Measurements from ENCODE around the gene PSMC3IP.
"Not testable (repeated sequence)": the region's sequence is repeated elsewhere in the genome, so short reads cannot be mapped to it uniquely, and the experiment has no call there.

The PSMC3IP gene, protein sequence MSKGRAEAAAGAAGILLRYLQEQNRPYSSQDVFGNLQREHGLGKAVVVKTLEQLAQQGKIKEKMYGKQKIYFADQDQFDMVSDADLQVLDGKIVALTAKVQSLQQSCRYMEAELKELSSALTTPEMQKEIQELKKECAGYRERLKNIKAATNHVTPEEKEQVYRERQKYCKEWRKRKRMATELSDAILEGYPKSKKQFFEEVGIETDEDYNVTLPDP

DNA sequence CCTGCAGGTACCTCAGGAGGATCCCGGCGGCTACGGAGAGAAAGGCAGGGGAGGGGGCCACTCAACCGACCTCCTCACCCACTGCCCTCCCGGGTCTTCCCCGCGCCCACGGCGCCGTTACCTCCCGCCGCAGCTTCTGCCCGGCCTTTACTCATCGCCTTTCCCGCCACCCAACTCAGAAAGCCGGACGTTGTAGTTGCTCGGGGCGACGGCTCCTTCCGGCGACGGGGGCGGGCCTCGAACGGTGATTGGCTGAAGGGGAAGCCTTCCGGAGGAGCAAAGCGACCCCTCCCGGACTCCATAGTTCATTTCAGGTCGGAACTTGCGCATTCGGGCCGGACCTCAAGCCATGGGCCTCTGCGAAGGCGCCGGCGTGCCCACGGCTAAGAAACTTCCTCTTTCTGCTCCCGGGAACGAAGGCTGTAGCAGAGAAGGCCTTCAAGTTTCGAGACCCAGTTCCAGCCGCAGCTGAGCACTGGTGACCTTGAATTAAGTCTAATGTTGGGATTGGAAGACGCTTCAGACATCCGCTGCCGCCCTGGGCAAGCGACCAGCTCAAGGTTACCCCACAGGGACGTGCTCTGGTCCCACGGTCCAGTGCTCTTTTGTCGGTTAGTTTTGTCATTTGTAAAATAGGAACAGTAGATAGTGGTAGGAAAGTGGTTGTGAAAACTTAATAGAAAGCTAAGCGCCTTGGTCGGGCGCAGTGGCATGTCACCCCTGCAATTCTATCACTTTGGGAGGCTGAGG lies at the start of gene PSMC3IP:
Gene PSMC3IP, minus strand, starts transcription at position 198 of the 750 bp plus-strand sequence. Its CDS starts 43 bp downstream, at position 155.
- peak; percentile 80 to 93 (median 90) for DNase-seq (ENCODE audit: low read depth in 4 of 4, low spot score in 1 of 4)

DNA sequence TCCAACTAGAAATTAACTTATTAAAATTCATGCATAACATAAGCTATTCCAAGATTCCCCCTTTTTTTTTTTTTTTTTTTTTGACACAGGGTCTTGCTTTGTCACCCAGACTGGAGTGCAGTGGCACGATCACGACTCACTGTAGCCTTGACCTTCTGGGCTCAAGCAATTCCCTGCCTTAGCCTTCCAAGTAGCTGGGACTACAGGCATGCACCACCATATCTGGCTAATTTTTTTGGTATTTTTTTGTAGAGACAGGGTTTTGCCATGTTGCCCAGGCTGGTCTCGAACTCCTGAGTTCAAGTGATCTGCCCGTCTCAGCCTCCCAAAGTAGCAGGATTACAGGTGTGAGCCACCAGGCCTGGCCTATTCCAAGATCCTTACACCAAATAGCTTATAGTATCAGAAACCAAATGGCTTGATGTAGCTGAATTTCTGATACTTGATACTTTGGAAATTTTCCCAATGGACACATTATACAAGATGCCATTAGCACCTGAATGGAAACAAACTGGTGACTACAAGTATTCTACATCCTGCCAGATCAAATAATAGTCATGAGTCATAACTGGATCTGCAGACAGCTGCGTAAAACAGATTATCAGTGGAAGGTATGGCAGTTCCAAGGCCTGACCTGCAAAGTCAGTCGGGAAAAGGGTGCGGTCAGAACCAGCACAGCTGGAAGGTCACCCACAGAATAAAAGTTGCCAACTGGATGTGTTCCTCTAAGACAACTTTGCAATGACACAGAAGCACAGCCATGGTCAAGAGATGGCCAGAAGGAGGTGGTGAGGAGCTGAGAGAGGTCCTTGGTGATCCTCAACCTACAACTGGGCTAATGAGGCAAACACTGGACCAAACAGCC lies 46.4 kb upstream of the PSMC3IP start:
- DNase-seq (ENCODE audit: low read depth in 4 of 4, low spot score in 1 of 4): no peak

DNA sequence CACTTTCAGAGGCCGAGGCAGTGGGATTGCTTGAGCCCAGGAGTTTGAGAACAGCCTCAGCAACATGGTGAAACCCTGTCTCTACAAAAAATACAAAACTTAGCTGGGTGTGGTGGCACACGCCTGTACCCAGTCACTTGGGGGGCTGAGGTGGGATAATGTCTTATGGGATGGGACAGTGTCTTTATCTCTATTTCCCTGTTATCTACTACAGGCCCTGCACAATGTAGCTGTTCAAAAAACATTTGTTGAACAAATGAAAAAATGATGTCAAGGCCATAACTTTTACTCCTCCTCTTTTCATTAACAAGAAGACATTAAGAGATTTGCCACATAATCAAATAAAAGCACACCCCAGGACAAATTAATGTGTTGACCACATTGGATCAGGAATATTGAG lies 45.7 kb upstream of the PSMC3IP start:
- no peak for DNase-seq (ENCODE audit: low read depth in 4 of 4, low spot score in 1 of 4)

DNA sequence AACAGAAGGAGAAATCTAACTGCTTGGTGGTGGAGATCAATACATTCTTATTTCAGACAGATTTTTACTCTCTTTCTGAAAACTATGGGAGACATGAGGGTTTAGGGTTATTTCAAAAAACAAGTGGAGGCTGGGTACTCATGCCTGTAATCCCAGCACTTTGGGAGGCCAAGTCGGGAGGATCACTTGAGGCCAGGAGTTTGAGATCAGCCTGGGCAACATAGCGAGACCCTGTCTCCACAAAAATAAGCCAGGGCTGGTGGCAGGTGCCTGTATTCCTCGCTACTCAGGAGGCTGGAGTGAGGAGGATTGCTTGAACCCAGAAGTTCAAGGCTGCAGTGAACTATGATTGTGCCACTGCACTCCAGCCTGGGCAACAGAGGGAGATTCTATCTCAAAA lies 44.5 kb upstream of the PSMC3IP start:
- not testable (repeated sequence) for DNase-seq (ENCODE audit: low read depth in 4 of 4, low spot score in 1 of 4)

DNA sequence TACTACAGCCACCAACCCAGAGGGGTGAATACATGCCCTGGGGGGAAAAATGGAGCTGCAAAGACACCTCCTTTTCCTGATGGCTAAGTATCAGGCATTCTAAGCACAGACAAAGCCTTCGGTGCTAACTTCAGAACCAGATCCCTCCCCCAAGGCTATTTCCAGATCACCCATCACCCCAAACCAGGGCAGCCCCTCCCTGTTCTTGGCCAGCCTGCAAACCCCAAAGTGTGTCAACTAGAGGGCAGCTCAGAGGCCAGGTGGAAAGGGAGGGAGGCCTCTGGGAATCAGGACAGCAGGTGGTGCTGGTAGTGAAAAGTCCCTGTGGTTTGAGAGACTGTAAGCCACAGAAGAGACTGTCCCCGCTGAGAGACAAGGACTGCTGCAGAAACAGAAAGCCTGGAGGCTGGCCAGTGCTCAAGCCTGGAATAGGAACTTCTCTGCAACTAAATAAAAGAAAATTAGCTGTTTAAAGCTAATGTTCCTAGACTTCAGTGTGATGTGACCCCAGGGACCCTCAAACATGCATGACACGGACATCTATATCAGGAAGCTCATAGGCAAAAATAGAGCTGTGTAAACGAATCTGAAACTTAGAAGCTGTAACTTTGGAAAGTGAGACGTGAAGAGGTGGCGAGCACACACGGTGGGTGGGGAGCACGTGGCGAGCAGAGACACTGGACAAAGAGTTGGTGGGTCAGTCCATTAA lies 41.1 kb upstream of the PSMC3IP start:
- no peak for DNase-seq (ENCODE audit: low read depth in 4 of 4, low spot score in 1 of 4)

- DNase-seq (ENCODE audit: low read depth in 4 of 4, low spot score in 1 of 4): no peak
Measured at GRCh38 chr17:42617956-42618431, 40.5 kb upstream of the PSMC3IP start.

- no peak for DNase-seq (ENCODE audit: low read depth in 4 of 4, low spot score in 1 of 4)
Measured at GRCh38 chr17:42613699-42614295, 36.3 kb upstream of the PSMC3IP start.

GRCh38 chr17:42612013-42612412 lies 34.5 kb upstream of the PSMC3IP start:
- no peak for DNase-seq (ENCODE audit: low read depth in 4 of 4, low spot score in 1 of 4)

DNA sequence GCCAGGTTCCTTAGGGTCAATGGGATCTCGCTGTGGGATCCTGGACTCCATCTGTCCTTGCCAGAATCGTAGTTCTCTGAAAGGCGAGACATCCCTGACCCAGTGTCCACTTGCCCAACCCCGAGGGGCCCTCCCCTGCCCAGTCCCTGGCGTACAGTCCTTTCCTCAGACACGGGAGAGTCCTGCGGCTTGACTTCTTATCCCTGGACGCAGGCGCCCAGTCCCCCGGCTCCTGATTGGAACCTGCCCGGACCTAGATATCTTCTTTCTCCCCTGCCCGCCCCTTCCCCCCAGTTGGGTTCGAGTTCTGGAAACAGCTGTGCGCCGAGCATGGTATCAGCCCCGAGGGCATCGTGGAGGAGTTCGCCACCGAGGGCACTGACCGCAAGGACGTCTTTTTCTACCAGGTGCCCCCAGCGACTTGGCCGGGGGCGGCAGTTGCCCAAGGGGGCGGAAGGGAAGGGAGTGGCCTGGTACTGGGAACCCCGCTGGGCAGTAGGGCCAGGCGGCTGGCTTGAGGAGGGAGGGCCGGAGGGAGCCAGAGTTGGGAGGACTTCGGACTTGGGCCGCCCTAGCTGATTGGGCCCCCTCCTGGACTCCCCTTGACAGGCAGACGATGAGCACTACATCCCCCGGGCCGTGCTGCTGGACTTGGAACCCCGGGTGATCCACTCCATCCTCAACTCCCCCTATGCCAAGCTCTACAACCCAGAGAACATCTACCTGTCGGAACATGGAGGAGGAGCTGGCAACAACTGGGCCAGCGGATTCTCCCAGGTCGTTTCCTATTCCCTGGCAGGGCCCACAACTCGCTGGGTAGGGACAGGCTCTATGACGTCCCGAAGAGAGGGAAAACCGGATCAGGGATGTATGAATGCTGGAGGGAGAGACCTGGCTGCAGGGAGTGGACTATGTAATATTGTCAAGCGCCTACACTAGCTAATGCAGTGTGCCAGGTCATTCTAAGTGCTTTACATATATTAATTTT lies 32.6 kb upstream of the PSMC3IP start:
- peak in 2 of 4 experiments; percentile 8 to 10 for DNase-seq (ENCODE audit: low read depth in 4 of 4, low spot score in 1 of 4)

- peak; percentile 94 to 99 (median 98) for DNase-seq (ENCODE audit: low read depth in 4 of 4, low spot score in 1 of 4)
Measured at GRCh38 chr17:42609182-42609813, 31.8 kb upstream of the PSMC3IP start, which contains the start of the genes RETREG3 and TUBG1. TSS of gene RETREG3 (minus strand) at chr17:42609374. CDS start at chr17:42609324, 50 bp downstream. TSS of gene TUBG1 (plus strand) at chr17:42609683. CDS start at chr17:42609738, 55 bp downstream.

DNA sequence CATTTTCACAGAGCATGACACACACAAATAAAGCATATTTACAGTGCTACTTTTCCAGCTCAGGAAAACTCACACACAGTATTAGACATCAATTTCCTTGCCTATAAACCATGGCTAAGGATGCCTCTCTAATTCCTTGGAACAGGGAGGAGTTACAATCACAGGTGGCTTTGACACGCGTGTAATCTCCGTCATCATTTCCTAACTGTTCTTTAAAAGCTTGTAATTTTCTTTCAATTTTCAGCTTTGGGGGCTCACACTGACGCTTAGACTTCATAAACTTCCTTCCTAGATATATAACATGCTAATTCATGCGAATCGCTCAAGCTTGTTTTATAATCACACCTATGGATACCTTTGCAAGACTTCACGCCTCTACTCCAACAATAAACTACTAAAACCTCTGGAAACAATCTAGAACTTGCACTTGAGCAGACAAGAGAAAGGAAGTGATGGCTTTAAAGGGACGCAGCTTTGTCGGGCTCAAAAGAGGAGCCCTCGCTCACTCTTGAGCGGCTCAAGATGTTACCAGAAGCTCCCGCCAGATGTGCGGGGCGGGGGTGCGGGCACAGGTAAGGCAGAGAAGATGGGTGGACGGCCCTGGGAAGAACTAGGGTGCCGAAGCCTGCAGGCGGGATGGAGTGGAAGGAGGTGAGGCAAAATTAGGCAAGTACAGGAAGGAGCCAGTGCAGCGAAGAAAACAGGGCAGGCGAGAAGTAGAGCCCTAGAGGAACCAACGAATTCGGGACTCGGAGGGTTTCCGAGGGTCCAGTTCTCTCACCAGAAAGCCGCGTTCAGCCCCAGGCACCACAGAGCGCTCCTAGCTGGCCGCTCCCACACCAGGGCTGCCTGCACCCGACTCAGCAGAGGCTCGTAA lies 31.0 kb upstream of the PSMC3IP start:
- DNase-seq (ENCODE audit: low read depth in 4 of 4, low spot score in 1 of 4): peak in 2 of 4 experiments; percentile 4

DNA sequence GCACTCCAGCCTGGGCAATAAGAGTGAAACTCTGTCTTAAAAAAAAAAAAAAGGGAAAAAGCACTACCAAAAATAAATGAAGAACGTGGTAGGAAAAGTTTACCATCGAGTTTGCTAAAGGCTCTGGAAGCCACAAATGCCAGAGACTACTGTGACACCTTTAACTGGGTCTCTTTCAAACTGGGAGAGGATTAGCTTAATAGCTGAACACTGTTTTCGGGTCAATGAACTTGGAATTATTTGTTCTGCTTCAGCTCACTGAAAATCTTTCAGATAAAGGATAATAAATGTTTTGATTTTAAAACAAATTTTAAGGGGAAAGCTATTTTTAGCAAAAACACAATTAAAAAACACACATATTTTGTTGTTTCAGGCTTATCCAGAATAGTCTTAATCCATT lies 30.2 kb upstream of the PSMC3IP start:
- no peak for DNase-seq (ENCODE audit: low read depth in 4 of 4, low spot score in 1 of 4)

DNA sequence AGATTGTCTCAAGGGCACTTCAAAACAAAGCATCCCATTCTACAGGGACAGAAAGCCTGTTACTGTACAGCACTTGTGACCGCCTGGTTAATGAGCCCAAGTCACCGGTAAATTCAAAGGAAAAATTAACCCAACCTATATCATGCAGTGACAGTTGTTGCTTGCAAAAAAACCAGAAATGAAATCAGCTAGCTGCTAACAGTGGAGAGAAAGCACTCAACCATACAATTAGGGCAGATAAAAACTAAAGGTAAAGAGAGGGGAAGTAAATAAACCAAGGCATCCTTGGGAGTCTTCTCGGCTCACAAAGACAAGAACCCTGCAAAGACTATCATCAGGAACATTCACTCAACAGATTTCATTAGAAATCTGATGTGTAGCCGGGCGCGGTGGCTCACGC lies 25.8 kb upstream of the PSMC3IP start:
- DNase-seq (ENCODE audit: low read depth in 4 of 4, low spot score in 1 of 4): no peak

GRCh38 chr17:42598905-42599304 lies 21.4 kb upstream of the PSMC3IP start:
- DNase-seq (ENCODE audit: low read depth in 4 of 4, low spot score in 1 of 4): no peak

DNA sequence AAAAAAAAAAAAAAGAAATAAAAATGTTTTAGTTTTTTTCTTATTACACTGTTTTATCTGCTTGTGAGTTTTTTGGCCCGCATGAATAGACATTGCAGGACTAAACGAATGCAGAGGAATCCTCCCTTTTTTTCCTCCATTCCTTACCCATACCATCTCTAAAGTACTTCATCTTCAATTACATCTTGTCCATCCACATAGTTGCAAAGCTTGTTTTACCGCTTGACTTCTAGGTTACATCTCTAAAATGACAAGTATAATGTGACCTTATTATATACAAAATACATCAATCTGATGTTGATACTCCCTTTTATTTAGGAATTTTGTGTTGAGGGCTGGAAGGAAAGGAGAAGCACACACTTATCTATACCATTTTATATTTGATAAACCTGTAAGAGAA lies 18.9 kb upstream of the PSMC3IP start:
- no peak for DNase-seq (ENCODE audit: low read depth in 4 of 4, low spot score in 1 of 4)

DNA sequence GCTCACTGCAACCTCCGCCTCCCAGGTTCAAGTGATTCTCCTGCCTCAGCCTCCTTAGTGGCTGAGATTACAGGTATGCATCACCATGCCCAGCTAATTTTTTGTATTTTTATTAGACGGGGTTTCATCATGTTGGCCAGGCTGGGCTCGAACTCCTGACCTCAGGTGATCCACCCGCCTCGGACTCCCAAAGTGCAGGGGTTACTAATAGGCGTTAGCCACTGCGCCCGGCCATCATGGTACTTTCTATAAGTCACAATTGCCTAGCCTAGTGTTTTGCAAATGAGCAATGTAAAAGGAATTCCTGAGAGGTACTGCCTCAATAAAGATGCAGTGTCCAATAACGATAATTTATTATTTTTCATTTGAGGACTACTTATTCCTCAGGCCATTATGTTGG lies 13.9 kb upstream of the PSMC3IP start:
- no peak for DNase-seq (ENCODE audit: low read depth in 4 of 4, low spot score in 1 of 4)

DNA sequence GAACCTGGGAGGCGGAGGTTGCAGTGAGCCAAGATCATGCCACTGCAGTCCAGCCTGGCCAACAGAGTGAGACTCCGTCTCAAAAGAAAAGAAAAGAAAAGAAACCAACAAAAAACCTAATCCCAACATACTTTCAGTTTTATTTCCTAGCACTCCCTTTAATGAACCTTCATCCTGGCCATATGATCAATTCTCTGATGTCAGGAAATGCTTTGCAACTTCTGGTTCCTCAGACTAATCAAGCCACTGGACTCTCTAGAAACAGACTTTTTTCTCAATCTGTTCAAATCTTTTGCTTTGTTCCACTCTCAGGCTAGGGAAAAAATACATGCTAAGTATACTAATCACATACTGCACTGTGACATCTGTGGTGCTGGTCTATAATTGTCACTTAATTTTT lies 13.4 kb upstream of the PSMC3IP start:
- DNase-seq (ENCODE audit: low read depth in 4 of 4, low spot score in 1 of 4): no peak

All from stimulated activated CD4-positive, alpha-beta T cell treated with anti-CD3 and anti-CD28 coated beads, Interleukin-1b, Interleukin-23, amount 100 ng/mL, for 24 hours (primary cell).